Left lobe of liver (tissue), 2 donors: Measurements from ENCODE around the gene GNAS. TPM values are rescaled to one million over a fixed set of nuclear protein-coding genes. Genes with fewer than 3 reads are reported as not detected.

Experiments
- ATAC-seq: fragments of 200-7000 bp; cut with Tn5 transposase; one replicate; pipeline ENCODE4 v1.9.1; 2020; ENCODE audit warnings: mild to moderate bottlenecking, moderate library complexity
- DNase-seq: peaks from one replicate; pipeline ENCODE4 v3.0.0-alpha.2; 2020; ENCODE audit warnings: low spot score
- total RNA-seq: library from RNA; stranded (reverse); gene quantifications from one replicate; pipeline ENCODE4 v1.2.1, GENCODE V29; 2021
- donor health status: DM: no; HTN: no; CAD: no; lungs with moderate emphysema.
- donor health status: DM: no; HTN: yes; CAD: no.

Gene GNAS
- total RNA-seq, 1 donor from 2014 or later: 305 TPM

- no peak for DNase-seq
- no peak for ATAC-seq
Measured at GRCh38 chr20:58851969-58852458, 502 bp upstream of the GNAS start.

- DNase-seq: no peak
- no peak for ATAC-seq
Measured at GRCh38 chr20:58853466-58853865, 950 bp downstream of the GNAS start.

DNA sequence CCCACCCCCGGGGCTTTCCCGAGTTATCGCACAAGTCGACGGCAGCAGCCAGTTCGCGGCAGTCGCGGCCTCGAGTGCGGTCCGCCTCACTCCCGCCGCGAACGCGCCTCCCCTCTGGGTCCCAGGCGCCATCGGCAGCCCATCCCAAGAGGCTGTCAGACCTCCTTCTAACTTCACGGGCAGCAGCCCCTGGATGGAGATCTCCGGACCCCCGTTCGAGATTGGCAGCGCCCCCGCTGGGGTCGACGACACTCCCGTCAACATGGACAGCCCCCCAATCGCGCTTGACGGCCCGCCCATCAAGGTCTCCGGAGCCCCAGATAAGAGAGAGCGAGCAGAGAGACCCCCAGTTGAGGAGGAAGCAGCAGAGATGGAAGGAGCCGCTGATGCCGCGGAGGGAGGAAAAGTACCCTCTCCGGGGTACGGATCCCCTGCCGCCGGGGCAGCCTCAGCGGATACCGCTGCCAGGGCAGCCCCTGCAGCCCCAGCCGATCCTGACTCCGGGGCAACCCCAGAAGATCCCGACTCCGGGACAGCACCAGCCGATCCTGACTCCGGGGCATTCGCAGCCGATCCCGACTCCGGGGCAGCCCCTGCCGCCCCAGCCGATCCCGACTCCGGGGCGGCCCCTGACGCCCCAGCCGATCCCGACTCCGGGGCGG lies 1.6 kb downstream of the GNAS start:
- DNase-seq (no peak), ATAC-seq (no peak)

DNA sequence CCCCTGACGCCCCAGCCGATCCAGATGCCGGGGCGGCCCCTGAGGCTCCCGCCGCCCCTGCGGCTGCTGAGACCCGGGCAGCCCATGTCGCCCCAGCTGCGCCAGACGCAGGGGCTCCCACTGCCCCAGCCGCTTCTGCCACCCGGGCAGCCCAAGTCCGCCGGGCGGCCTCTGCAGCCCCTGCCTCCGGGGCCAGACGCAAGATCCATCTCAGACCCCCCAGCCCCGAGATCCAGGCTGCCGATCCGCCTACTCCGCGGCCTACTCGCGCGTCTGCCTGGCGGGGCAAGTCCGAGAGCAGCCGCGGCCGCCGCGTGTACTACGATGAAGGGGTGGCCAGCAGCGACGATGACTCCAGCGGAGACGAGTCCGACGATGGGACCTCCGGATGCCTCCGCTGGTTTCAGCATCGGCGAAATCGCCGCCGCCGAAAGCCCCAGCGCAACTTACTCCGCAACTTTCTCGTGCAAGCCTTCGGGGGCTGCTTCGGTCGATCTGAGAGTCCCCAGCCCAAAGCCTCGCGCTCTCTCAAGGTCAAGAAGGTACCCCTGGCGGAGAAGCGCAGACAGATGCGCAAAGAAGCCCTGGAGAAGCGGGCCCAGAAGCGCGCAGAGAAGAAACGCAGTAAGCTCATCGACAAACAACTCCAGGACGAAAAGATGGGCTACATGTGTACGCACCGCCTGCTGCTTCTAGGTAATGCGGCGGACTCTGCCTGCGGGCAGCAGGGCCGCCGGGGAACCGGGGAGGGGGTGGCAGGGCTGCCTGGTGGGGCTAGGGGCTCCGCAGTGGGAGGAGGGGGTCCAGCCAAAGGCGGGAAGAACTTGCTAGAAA lies 2.3 kb downstream of the GNAS start:
- no peak for DNase-seq
- ATAC-seq: no peak

DNA sequence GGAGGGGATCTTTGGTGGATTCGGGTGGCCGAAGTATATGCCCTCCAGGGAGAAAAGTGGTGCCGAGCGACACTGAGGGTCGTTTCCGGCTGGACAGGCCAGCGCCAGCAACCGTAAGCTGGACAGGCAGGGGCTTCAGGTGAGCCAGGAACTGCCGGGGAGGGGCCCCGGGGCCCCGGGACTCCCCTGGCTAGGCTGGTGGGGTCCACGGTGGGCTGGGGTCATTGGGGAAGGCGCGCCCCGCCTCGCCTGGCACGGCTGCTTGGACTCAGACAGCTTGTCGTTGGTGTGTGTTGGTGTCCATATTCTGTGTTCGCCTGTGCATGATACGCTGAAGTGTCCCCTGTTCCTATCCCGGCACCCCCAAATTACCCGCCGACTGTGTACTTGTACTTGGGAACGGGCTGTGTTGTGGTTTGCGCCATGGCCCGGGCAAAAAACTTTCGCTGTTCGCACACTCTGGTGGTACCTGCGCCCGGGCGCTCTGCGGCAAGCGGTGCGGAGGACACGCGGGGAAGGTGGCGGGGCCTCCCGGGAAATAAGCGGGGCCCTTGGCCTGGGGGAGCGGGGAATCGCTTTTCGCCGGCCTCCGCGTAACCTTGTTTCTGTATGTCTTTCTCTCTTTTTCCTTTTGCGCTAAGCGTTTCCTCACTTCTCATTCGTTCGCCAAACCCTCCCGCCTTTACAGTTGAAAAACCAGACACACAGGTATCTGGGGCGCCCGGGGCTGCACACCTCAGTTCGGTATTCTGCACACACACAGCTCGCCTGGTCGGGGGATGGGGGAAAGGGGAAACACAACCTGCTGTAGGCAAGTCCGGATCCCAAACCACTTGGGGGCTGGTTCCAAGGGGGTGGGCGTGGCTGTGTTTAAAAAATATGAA lies 3.2 kb downstream of the GNAS start:
- ATAC-seq: no peak
- no peak for DNase-seq

GRCh38 chr20:58863044-58863790 lies 10.7 kb downstream of the GNAS start:
- ATAC-seq (no peak), DNase-seq (no peak)

GRCh38 chr20:58864346-58864745 lies 11.8 kb downstream of the GNAS start:
- no peak for DNase-seq

DNA sequence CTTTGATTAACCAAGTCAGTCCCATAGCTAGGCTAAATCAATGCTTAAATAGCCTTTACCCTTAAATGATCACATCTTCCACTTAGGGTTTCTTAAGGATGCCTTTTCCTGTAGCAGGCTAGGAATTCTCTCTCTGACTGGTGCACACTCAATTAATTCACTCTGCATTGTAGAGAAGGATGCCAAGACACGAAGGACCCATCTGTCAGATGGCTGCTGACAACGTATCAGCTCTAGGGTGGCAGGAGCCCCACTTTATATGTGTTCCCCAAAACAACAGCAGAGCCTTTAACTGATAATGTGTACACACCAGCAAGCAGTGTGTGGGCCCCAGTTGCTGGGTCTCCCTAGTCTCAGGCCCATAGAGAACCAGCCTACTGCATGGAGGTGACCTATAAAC lies 13.3 kb downstream of the GNAS start:
- ATAC-seq: no peak
- no peak for DNase-seq

More at GRCh38 chr20:58864346-58864745, 11.8 kb downstream of the GNAS start:
- peak; percentile 44 for ATAC-seq

- ATAC-seq (no peak), DNase-seq (no peak)
Measured at GRCh38 chr20:58867211-58867610, 14.7 kb downstream of the GNAS start.

- DNase-seq: no peak
- no peak for ATAC-seq
Measured at GRCh38 chr20:58868795-58869194, 16.3 kb downstream of the GNAS start.

GRCh38 chr20:58869662-58870227 lies 17.2 kb downstream of the GNAS start:
- ATAC-seq (no peak), DNase-seq (no peak)

GRCh38 chr20:58870293-58871014 lies 17.9 kb downstream of the GNAS start:
- DNase-seq: peak; percentile 76
- peak; percentile 99 for ATAC-seq

DNA sequence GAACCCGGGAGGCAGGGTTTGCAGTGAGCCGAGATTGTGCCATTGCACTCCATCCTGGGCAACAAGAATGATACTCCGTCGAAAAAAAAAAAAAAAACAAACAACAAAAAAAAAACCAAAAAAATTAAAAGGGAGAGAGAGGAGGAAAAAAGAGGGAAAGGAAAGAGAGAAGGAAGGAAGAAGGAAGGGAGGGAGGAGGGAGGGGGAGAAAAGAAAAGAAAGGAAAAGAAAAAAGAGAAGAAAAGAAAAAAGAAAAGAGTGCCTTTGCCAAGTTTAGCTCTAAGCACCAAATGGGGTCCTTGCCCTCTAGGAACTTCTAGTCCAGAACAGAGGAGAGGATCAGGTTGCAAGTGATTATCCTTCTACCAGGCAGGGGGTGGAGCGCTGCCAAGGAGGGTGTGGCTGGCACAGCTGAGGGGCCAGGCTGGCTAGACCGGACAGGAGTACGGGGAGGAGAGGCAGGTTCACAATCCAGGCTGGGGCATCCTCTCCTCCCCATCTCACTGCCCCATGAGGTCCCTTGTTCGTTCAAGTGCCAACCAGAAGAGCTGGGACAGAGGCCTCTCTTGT lies 19.1 kb downstream of the GNAS start:
- DNase-seq (no peak), ATAC-seq (no peak)

DNA sequence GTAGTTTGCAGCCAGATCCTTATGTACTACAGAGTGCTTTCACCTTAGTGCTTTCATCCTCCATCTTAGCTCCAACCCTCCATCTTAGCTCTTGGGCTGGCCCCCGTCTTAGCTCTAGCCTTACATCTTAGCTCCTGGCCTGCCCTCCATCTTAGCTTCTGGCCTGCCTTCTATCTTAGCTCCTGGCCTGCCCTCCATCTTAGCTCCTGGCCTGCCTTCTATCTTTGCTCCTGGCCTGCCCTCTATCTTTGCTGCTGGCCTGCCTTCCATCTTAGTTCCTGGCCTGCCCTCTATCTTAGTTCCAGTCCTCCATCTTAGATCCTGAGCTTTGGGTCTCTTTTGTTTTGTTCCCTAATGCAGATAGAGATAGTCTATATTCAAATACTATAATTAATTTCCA lies 22.0 kb downstream of the GNAS start:
- no peak for ATAC-seq

DNA sequence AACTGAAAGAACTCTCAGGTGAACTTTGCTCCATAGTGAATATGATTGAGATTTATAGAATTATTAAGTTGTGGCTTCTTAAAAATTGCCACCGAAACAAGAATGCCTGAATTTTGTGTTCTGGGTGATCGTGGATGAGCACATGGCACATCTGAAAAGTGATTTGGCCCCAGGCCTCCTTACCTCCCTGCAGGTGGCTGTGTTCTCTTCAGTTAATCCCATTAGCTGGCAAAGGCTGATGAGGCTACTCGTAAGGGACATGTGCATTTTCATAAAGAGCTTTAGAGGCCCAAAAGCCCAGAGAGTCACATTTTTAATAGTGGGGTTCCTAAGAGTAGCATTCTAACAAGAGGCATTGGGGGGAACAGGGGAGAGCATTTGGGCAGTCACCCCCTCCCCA lies 22.6 kb downstream of the GNAS start:
- ATAC-seq (no peak), DNase-seq (no peak)

More for the DNA sequence above, 22.0 kb downstream of the GNAS start:
- DNase-seq: no peak

DNA sequence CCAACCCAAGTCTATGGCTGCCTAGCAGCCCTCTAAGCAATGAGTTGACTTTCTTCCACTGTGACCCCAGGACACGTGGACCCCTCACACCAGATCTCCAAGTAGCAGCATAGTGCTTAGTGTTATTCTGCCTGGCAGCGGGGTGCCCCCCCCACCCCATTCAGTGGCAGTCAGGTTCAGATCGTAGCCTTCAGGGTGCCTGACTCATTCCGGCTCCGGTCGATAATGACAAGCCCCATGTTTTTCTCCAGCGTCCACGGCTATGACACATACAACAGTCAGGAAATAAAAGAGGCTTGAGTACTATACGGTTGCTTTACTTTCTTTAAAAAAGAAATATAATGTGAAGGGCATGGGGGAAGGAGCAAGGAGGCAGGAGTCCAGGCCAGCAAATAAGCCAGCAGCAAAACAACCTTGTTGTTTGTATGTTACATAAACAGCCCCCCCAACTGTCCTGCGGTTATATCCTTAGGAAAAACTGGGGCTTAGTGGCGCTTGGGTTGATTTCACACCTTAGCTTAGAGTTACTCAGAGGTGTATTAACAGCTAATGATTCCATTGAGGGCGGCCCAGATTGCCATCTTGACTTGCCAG lies 23.1 kb downstream of the GNAS start:
- DNase-seq (no peak), ATAC-seq (no peak)

GRCh38 chr20:58876437-58876836 lies 23.9 kb downstream of the GNAS start:
- no peak for ATAC-seq
- DNase-seq: no peak

DNA sequence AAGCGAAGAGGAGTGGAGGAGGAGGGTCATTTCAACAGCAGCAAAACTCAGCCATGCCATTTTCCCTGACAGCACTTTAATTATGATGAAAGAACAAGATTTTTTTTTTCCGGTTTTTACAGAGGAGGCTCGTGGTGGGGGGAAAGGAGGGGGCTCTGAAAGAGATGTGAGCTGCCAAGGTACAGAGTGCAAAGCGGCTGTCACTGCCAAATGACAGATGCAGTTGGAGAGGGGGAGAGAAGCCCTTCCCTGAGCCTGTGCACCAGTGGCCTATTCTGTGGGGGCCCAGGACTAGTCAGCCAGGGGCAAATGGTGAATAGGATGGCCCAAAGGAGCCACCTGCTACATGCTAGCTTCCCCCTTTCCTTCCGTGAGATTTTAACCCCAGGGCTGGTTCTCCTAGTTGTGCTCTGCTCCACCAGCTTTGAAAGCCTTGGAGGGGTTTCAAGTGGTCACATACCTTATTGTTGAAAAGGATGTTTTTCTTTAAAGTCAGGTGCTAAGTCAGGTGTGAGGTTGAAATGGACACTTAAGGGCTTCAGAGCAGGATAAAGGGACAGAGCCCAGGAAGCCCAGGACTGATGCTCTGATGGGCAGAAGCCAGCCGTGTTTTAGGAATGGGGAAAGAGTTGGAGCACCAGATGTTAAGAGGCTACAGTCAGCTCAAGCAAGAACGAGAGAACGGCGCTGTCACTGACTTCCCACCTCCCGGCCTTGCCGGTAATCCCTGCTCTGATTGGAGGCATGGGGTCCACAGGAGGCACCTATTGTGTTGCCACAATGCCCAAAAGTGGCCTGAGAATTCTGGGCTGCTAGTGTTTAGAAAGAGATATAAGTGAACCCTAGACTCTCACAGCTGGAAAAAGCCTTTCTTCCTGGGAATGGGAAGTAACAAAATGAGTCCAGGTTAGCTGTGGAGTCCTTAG lies 24.8 kb downstream of the GNAS start:
- ATAC-seq (no peak), DNase-seq (no peak)
